K562 (cell line): ENCODE results near the gene MED16. TPM values are rescaled to one million over a fixed set of nuclear protein-coding genes. Genes with fewer than 3 reads are reported as not detected.
A peak's percentile ranks its signal among the peaks of the same experiment; 100 is the strongest.

Source experiments
- CC2D1A ChIP-seq: fragments of 450-650 bp; IDR thresholded peaks from 2 replicates; pipeline ENCODE4 v1.6.1; 2017; ENCODE audit warnings: mild to moderate bottlenecking
- EWSR1 ChIP-seq: fragments of 450-650 bp; IDR thresholded peaks from 2 replicates; pipeline ENCODE4 v1.6.1; 2018; ENCODE audit warnings: borderline replicate concordance, mild to moderate bottlenecking, low read depth, moderate library complexity; ENCODE audit not compliant: partially characterized antibody
- FOSL1 ChIP-seq: fragments of 200-800 bp; sonication (Bioruptor generic); conservative IDR thresholded peaks from 2 replicates; pipeline ENCODE4 v1.6.1; 2016; ENCODE audit warnings: missing genetic modification characterization, missing compliant biosample characterization
- HNRNPUL1 ChIP-seq: fragments of 200-400 bp; formaldehyde crosslinking; IDR thresholded peaks from 2 replicates; pipeline ENCODE4 v1.6.1; 2017; ENCODE audit warnings: low read length
- HSF4 ChIP-seq: fragments of 250-450 bp; sonication (Bioruptor Pico); IDR thresholded peaks from 2 replicates; pipeline ENCODE4 v2.1.2; 2022; ENCODE audit warnings: mild to moderate bottlenecking, moderate library complexity, borderline replicate concordance
- MECOM ChIP-seq: fragments of 250-450 bp; sonication (Bioruptor Pico); IDR thresholded peaks from 2 replicates; pipeline ENCODE4 v1.8.0; 2022; ENCODE audit warnings: inconsistent platforms
- MEIS2 ChIP-seq: fragments of 450-650 bp; IDR thresholded peaks from 2 replicates; pipeline ENCODE4 v1.6.1; 2014; ENCODE audit warnings: mild to moderate bottlenecking; ENCODE audit not compliant: partially characterized antibody
- MLX ChIP-seq, 2 experiments: fragments of 450-650 bp in 1 of 2; sonication (generic) in 1 of 2; formaldehyde crosslinking; conservative IDR thresholded peaks; 2 replicates each; pipeline versions ENCODE4 v1.4.0 to v1.8.1; 2020 to 2022; ENCODE audit warnings: mild to moderate bottlenecking in 1 of 2, missing genetic modification reagents in 1 of 2
- MXD1 ChIP-seq: fragments of 250-450 bp; sonication (Bioruptor Pico); IDR thresholded peaks from 2 replicates; pipeline ENCODE4 v1.8.0; 2021; ENCODE audit warnings: borderline replicate concordance, mild to moderate bottlenecking, moderate library complexity; ENCODE audit not compliant: poor library complexity, severe bottlenecking
- MXI1 ChIP-seq: IDR thresholded peaks from 2 replicates; pipeline ENCODE4 v1.6.1; 2011; ENCODE audit warnings: low read depth, mild to moderate bottlenecking, improper control_type of control experiment, low read length
- NCOA1 ChIP-seq: fragments of 450-650 bp; IDR thresholded peaks from 2 replicates; pipeline ENCODE4 v1.6.1; 2016; ENCODE audit warnings: low read depth
- NR2C2 ChIP-seq, 2 experiments: fragments of 200-800 bp in 1 of 2; sonication (Bioruptor generic) in 1 of 2; sonication (generic) in 1 of 2; formaldehyde crosslinking in 1 of 2; IDR thresholded peaks; 2 replicates each; pipeline versions ENCODE4 v1.6.1 to v1.8.0; 2016 to 2022; ENCODE audit warnings: mild to moderate bottlenecking in 1 of 2, missing compliant biosample characterization in 1 of 2, missing genetic modification characterization in 1 of 2, missing genetic modification reagents in 1 of 2
- POLR2B ChIP-seq: fragments of 450-650 bp; IDR thresholded peaks from 2 replicates; pipeline ENCODE4 v1.6.1; 2018; ENCODE audit warnings: low read depth; ENCODE audit not compliant: partially characterized antibody
- POLR2H ChIP-seq: IDR thresholded peaks from 2 replicates; pipeline ENCODE4 v1.6.1; 2016; ENCODE audit warnings: missing genetic modification characterization, low read depth, mild to moderate bottlenecking, control low read depth, missing compliant biosample characterization, moderate library complexity
- SAFB ChIP-seq: fragments of 200-400 bp; formaldehyde crosslinking; IDR thresholded peaks from 2 replicates; pipeline ENCODE4 v1.6.1; 2017; ENCODE audit warnings: low read depth, low read length, borderline replicate concordance
- SMAD2 ChIP-seq: fragments of 150-350 bp; IDR thresholded peaks from 2 replicates; pipeline ENCODE4 v1.6.1; 2014; ENCODE audit warnings: low read depth, mild to moderate bottlenecking, low read length
- SNIP1 ChIP-seq: fragments of 450-650 bp; IDR thresholded peaks from 2 replicates; pipeline ENCODE4 v1.7.1; 2017; ENCODE audit warnings: low read depth, mild to moderate bottlenecking
- TRIM28 ChIP-seq: fragments of 450-650 bp; IDR thresholded peaks from 2 replicates; pipeline ENCODE4 v1.6.1; 2017
- TSHZ1 ChIP-seq: fragments of 250-450 bp; sonication (Bioruptor Pico); IDR thresholded peaks from 2 replicates; pipeline ENCODE4 v1.4.0; 2020; ENCODE audit warnings: mild to moderate bottlenecking, moderate library complexity
- USF2 ChIP-seq: sonication (generic); formaldehyde crosslinking; IDR thresholded peaks from 2 replicates; pipeline ENCODE4 v1.5.0; 2020; ENCODE audit warnings: missing genetic modification reagents
- ZBTB1 ChIP-seq: sonication (generic); formaldehyde crosslinking; IDR thresholded peaks from 2 replicates; pipeline ENCODE4 v1.8.1; 2023; ENCODE audit warnings: missing genetic modification reagents, low read depth, mild to moderate bottlenecking, borderline replicate concordance
- ZNF583 ChIP-seq: fragments of 250-450 bp; sonication (Bioruptor Pico); IDR thresholded peaks from 2 replicates; pipeline ENCODE4 v1.4.0; 2020
- polyA plus RNA-seq, 8 experiments: library from polyadenylated mRNA; depleted of rRNA in 4 of 8; stranded (reverse) in 5 of 8; unstranded in 3 of 8; fragments of >200 nt; fragmentation: Nextera tagmentation in 2 of 8; fragmentation: Illumina TruSeq in 1 of 8; extraction: Ambion mirVana in 2 of 8; extraction: Trizol in 1 of 8; gene quantifications; 2 replicates each; pipeline versions ENCODE4 v1.2.1 to v1.2.3, GENCODE V29; 2011 to 2014; ENCODE audit warnings: inconsistent platforms in 1 of 8, missing spikeins in 1 of 8
- total RNA-seq, 7 experiments: library from RNA; depleted of rRNA in 6 of 7; stranded (reverse); fragments of >200 nt in 6 of 7; fragmentation: Illumina TruSeq in 2 of 7; extraction: Trizol in 2 of 7; gene quantifications; 2 replicates each; pipeline versions ENCODE4 v1.2.1 to v1.2.3, GENCODE V29; 2011 to 2021; ENCODE audit warnings: low replicate concordance in 1 of 7

Gene MED16
- total and polyA plus RNA-seq, 9 of the 15 experiments (the other 6 are each of a cell fraction or from before 2014, with no cell fraction given), result 0.89 to 59.9 (median 8.6) TPM

GRCh38 chr19:900302-901111, 7.5 kb upstream of the MED16 start (continued):
- TF ChIP-seq HNRNPUL1 (no peak), SNIP1 (no peak), HSF4 (CRISPR knock-in tag) (no peak), MXI1 (0 out of 2 replicates have a peak, but pooled peaks have one; percentile 51), NCOA1 (no peak), POLR2H (no peak), FOSL1 (tag) (no peak), POLR2B (peak; percentile 65), TRIM28 (no peak), MXD1 (CRISPR knock-in tag) (no peak), NR2C2 (CRISPR knock-in tag; IDR thresholded peaks at IDR 0.05) (no peak), NR2C2 (tag; IDR thresholded peaks at IDR 0.05) (no peak), MEIS2 (no peak), ZNF583 (CRISPR knock-in tag) (no peak), TSHZ1 (no peak), MLX (CRISPR knock-in tag; conservative IDR thresholded peaks at IDR 0.05) (no peak), USF2 (CRISPR knock-in tag) (no peak), MECOM (no peak), CC2D1A (no peak), EWSR1 (no peak), ZBTB1 (CRISPR knock-in tag) (no peak), SMAD2 (no peak), SAFB (no peak)
